ENCODE data around the gene NIPSNAP2.
A peak's percentile ranks its signal among the peaks of the same experiment; 100 is the strongest.

DNA sequence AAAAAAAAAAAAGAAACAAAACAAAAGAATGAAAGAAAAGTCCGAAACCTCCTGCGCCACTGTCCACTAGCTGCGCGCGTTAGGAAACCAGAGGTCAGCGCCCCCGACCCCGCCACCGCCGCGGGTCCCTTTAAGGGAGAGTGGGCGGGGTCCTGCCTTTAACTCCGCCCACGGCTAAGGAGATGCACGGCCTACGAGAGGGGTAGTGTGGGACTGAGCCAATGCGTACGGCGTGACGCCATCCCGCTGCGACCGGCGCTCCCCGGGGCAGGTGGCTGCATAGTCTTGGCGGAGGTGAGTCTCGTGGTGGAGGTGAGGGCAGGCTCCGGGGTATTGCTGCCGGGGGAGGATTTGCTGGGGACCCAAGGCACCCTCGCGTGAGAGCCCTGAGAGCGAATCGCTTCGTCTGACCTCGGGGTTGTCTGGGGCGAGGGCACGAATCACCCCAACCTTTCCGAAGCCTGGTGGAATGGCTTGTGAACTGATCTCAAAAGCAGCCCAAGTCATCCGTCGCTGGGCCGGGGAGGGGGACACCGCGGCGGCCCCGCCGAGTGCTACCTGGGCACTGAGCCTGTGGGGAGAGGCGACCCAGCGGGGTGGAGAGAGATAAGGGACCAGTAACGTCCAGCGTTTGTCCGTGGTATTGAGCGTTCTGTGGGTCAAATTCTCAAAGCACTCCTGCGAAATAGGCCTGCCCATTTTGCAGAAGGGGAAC is 12.6 kb upstream of the NIPSNAP2 start, which contains the start of gene MRPS17:
- TF ChIP-seq, protein P1, sequence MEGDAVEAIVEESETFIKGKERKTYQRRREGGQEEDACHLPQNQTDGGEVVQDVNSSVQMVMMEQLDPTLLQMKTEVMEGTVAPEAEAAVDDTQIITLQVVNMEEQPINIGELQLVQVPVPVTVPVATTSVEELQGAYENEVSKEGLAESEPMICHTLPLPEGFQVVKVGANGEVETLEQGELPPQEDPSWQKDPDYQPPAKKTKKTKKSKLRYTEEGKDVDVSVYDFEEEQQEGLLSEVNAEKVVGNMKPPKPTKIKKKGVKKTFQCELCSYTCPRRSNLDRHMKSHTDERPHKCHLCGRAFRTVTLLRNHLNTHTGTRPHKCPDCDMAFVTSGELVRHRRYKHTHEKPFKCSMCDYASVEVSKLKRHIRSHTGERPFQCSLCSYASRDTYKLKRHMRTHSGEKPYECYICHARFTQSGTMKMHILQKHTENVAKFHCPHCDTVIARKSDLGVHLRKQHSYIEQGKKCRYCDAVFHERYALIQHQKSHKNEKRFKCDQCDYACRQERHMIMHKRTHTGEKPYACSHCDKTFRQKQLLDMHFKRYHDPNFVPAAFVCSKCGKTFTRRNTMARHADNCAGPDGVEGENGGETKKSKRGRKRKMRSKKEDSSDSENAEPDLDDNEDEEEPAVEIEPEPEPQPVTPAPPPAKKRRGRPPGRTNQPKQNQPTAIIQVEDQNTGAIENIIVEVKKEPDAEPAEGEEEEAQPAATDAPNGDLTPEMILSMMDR (IDR thresholded peaks at IDR 0.05; ENCODE audit: low read depth, low read length): no peak
- TF ChIP-seq, protein P2, sequence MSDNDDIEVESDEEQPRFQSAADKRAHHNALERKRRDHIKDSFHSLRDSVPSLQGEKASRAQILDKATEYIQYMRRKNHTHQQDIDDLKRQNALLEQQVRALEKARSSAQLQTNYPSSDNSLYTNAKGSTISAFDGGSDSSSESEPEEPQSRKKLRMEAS (IDR thresholded peaks at IDR 0.05; ENCODE audit: low read depth, low read length): peak; percentile 92
- TF ChIP-seq POLR2A (IDR thresholded peaks at IDR 0.05; ENCODE audit: extremely low read depth, insufficient read length): peak; percentile 96
- TF ChIP-seq MYC (IDR thresholded peaks at IDR 0.05; ENCODE audit: low read depth, low read length): peak; percentile 99

Measured in NB4 (cell line).